Central memory CD8-positive, alpha-beta T cell (primary cell): ENCODE measurements around the gene RBP5.

Source experiments
- ATAC-seq: fragments of 150-1000 bp; cut with Tn5 transposase; replicated peaks from 2 replicates; pipeline ENCODE4 v1.10.0; 2022; ENCODE audit warnings: mild to moderate bottlenecking, moderate FRiP score, moderate number of reproducible peaks; ENCODE audit not compliant: poor library complexity, severe bottlenecking; ENCODE audit errors: extremely low read depth
- DNase-seq, 2 donors: peaks; one replicate each; pipeline ENCODE4 v3.0.0; 2021; ENCODE audit warnings: low spot score in 2 of 2
- H3K27ac Mint-ChIP-seq: one replicate; pipeline ENCODE4 v1.8.0; 2022; ENCODE audit warnings: low read depth, mild to moderate bottlenecking, moderate library complexity, mixed read lengths
- H3K27me3 Mint-ChIP-seq: one replicate; pipeline ENCODE4 v1.8.0; 2022; ENCODE audit warnings: mixed read lengths
- H3K36me3 Mint-ChIP-seq: one replicate; pipeline ENCODE4 v1.8.0; 2022; ENCODE audit warnings: mild to moderate bottlenecking, moderate library complexity, mixed read lengths; ENCODE audit not compliant: insufficient read depth
- H3K4me1 Mint-ChIP-seq: one replicate; pipeline ENCODE4 v1.8.0; 2022; ENCODE audit warnings: mixed read lengths
- H3K4me3 Mint-ChIP-seq: one replicate; pipeline ENCODE4 v1.8.0; 2022; ENCODE audit warnings: mild to moderate bottlenecking, moderate library complexity, mixed read lengths
- H3K9me3 Mint-ChIP-seq: one replicate; pipeline ENCODE4 v1.8.0; 2022; ENCODE audit warnings: mixed read lengths

RBP5 gene

GRCh38 chr12:7129872-7130691 is 1.4 kb upstream of the RBP5 start, which contains the start of gene CLSTN3:
TSS of gene CLSTN3 (plus strand) at chr12:7130371. CDS start at chr12:7130649, 278 bp downstream.
- DNase-seq (peak; percentile 72 to 79), ATAC-seq (peak; percentile 89)
- no peaks in the 10 kb centered on the region for H3K27me3 Mint-ChIP-seq
- peak within 1 kb of the TSS; percentile 99 for H3K4me3 Mint-ChIP-seq
- H3K36me3 Mint-ChIP-seq: peaks cover 11% of the 10 kb centered on the region
- peaks cover 40% of the 10 kb centered on the region for H3K4me1 Mint-ChIP-seq
- peak within 1 kb of the TSS; percentile 96 for H3K27ac Mint-ChIP-seq
- no peaks in the 10 kb centered on the region for H3K9me3 Mint-ChIP-seq

- H3K27ac Mint-ChIP-seq: peak overlapping the region; percentile 96
- no peaks in the 10 kb centered on the region for H3K9me3 Mint-ChIP-seq
- H3K4me3 Mint-ChIP-seq: peak overlapping the region; percentile 99
- H3K4me1 Mint-ChIP-seq: peaks cover 35% of the 10 kb centered on the region
- DNase-seq: no peak
- peaks cover 10% of the 10 kb centered on the region for H3K36me3 Mint-ChIP-seq
- H3K27me3 Mint-ChIP-seq: no peaks in the 10 kb centered on the region
- ATAC-seq: peak; percentile 2
Measured at GRCh38 chr12:7129287-7129871, 690 bp upstream of the RBP5 start.

DNA sequence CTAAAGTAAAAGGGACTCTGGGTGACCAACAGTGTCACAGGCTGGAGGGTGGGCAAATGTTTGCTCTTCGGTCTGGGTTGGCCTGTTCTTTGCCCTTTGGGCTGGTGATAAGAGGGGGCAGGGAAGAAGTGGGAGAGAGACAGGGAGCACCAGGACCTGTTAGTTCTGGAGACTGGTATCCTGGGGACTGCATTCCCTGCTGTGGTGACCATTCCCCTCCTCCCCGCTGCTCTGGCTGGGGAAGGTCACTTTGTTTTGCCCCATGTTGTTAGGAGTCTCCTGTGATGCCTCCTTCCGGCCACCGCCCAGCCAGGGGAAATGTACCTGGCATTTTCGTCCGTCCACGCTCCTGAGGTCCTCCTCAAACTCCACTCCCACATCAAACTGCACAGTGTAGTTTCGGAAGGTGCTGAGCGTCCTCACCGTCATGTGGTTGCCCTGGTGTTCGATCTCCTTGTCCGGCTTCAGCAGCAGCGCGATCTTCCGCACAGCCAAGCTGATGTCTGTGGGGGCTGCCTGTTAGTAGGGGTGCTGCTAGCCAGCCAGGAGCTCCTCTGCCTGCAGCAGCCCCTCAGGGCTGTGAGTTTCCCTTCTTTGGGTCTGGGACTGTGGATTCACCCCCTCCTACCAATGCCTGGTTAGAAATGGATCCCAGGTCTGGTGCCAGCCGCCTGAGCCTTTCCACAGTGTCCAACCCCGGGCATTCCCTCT is 618 bp downstream of the RBP5 start:
- Mint-ChIP-seq H3K4me1 (peaks cover 35% of the 10 kb centered on the region), H3K9me3 (no peaks in the 10 kb centered on the region), H3K27ac (peak overlapping the region; percentile 9), H3K36me3 (peaks cover 9% of the 10 kb centered on the region), H3K27me3 (no peaks in the 10 kb centered on the region), H3K4me3 (peak overlapping the region; percentile 99)
- DNase-seq (no peak), ATAC-seq (no peak)

DNA sequence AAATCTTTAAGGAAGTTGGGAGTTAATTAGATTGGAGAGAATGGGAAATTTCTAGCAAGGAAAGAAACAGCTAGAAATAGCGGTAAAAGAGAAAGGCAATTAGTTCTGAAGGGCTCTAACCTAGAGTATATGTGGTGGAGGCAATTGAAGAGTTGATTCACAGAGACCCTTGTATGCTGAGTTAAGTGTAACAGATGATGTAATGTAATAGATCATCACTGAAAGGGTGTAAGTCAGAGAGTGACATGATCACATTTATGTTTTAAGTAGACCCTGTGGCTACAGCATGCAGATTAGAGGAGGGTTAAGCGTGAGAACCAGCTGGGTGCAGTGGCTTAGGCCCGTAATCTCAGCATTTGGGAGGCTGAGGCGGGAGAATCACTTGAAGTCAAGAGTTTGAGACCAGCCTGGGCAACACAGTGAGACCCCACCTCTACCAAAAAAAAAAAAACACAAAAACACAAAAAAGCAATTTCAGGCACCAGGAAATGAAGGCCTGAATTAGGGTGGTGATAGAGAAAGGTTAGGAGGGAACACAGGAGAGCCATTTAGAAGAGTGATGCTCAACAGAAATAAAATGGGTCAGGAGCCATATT is 3.0 kb downstream of the RBP5 start:
- H3K27me3 Mint-ChIP-seq: no peaks in the 10 kb centered on the region
- DNase-seq: no peak
- H3K9me3 Mint-ChIP-seq: no peaks in the 10 kb centered on the region
- ATAC-seq: no peak
- H3K4me1 Mint-ChIP-seq: peaks cover 14% of the 10 kb centered on the region
- peaks cover 4% of the 10 kb centered on the region for H3K36me3 Mint-ChIP-seq
- no peak overlapping the region for H3K4me3 Mint-ChIP-seq
- no peak overlapping the region for H3K27ac Mint-ChIP-seq

- Mint-ChIP-seq H3K36me3 (no peaks in the 10 kb centered on the region), H3K27ac (no peak overlapping the region), H3K4me1 (peaks cover 7% of the 10 kb centered on the region), H3K4me3 (no peak overlapping the region), H3K27me3 (no peaks in the 10 kb centered on the region), H3K9me3 (no peaks in the 10 kb centered on the region)
- ATAC-seq: no peak
- no peak for DNase-seq
Measured at GRCh38 chr12:7123806-7124522, 4.7 kb downstream of the RBP5 start.

- peaks cover 2% of the 10 kb centered on the region for H3K36me3 Mint-ChIP-seq
- no peaks in the 10 kb centered on the region for H3K9me3 Mint-ChIP-seq
- no peaks in the 10 kb centered on the region for H3K27me3 Mint-ChIP-seq
- H3K4me1 Mint-ChIP-seq: no peaks in the 10 kb centered on the region
- H3K27ac Mint-ChIP-seq: no peak overlapping the region
- DNase-seq (no peak), ATAC-seq (no peak)
- no peak overlapping the region for H3K4me3 Mint-ChIP-seq
Measured at GRCh38 chr12:7122811-7123769, 5.6 kb downstream of the RBP5 start.

- no peak overlapping the region for H3K27ac Mint-ChIP-seq
- no peak overlapping the region for H3K4me3 Mint-ChIP-seq
- H3K36me3 Mint-ChIP-seq: peaks cover 2% of the 10 kb centered on the region
- ATAC-seq (no peak), DNase-seq (no peak)
- no peaks in the 10 kb centered on the region for H3K9me3 Mint-ChIP-seq
- no peaks in the 10 kb centered on the region for H3K4me1 Mint-ChIP-seq
- H3K27me3 Mint-ChIP-seq: no peaks in the 10 kb centered on the region
Measured at GRCh38 chr12:7121324-7121723, 7.4 kb downstream of the RBP5 start.

- Mint-ChIP-seq H3K36me3 (peaks cover 2% of the 10 kb centered on the region), H3K4me3 (no peak overlapping the region), H3K9me3 (no peaks in the 10 kb centered on the region), H3K27ac (no peak overlapping the region), H3K4me1 (no peaks in the 10 kb centered on the region), H3K27me3 (no peaks in the 10 kb centered on the region)
- no peak for DNase-seq
- no peak for ATAC-seq
Measured at GRCh38 chr12:7120166-7120565, 8.5 kb downstream of the RBP5 start.

DNA sequence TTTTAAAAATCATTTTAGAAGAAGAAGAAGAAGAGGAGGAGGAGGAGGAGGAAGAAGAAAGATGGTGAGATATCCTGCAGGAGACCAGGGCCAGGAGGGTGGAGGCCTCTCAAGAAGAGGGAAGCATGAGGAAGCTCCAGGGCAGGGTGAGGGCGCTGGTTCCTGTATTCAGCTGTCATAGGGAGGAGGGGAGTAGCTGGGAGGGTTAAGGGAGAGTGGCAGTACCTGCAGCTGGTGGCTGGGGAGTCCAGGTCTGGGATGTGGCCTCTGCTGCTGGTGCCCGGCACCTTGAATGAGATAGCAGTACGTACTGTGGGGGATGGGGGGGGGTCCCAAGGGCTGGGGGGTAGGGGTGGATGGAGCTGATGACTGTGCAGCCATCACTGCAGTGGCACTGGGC is 9.8 kb downstream of the RBP5 start:
- Mint-ChIP-seq H3K27me3 (no peaks in the 10 kb centered on the region), H3K36me3 (peaks cover 2% of the 10 kb centered on the region), H3K9me3 (no peaks in the 10 kb centered on the region), H3K4me1 (peaks cover 4% of the 10 kb centered on the region), H3K27ac (no peak overlapping the region), H3K4me3 (no peak overlapping the region)
- DNase-seq: no peak
- ATAC-seq: no peak

- Mint-ChIP-seq H3K9me3 (no peaks in the 10 kb centered on the region), H3K4me3 (no peak overlapping the region), H3K4me1 (peaks cover 9% of the 10 kb centered on the region), H3K27me3 (no peaks in the 10 kb centered on the region), H3K36me3 (peaks cover 2% of the 10 kb centered on the region), H3K27ac (no peak overlapping the region)
- DNase-seq (no peak), ATAC-seq (no peak)
Measured at GRCh38 chr12:7117670-7118069, 11.0 kb downstream of the RBP5 start.

DNA sequence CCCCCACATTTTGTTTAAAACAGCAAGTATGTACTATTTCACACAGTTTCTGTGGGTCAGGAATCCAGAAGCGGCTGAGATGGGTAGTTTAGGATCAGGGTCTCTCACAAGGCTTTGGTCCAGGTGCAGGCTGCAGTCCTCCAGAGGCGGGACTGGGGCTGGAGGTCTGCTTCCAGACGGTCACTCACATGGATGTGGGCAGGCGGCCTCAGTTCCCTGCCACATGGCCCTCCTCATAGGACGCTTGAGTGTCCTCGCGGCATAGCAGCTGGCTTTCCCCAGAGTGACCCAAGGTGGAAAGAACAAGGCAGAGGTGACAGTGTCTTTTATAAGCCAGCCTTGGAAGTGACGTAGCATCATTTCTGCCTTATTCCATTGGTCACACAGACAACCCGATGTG is 11.8 kb downstream of the RBP5 start:
- ATAC-seq: no peak
- Mint-ChIP-seq H3K4me1 (peaks cover 9% of the 10 kb centered on the region), H3K9me3 (no peaks in the 10 kb centered on the region), H3K4me3 (no peak overlapping the region), H3K36me3 (peaks cover 2% of the 10 kb centered on the region), H3K27ac (no peak overlapping the region), H3K27me3 (no peaks in the 10 kb centered on the region)
- DNase-seq: no peak
